Measurements from ENCODE around the gene ELAC2.

ELAC2 gene

GRCh38 chr17:13017655-13018459 is at the start of gene ELAC2:
TSS of gene ELAC2 (minus strand) at chr17:13018027. CDS start at chr17:13017947, 80 bp downstream.
- in situ Hi-C loops (cut with HindIII; ENCODE audit: low sequenced_read_pairs), result no loop called here

- in situ Hi-C loops (cut with HindIII; ENCODE audit: low sequenced_read_pairs), result no loop called here
Observed at GRCh38 chr17:13065032-13065431, 47.2 kb upstream of the ELAC2 start.

- in situ Hi-C loops (cut with HindIII; ENCODE audit: low sequenced_read_pairs), result no loop called here
Observed at GRCh38 chr17:13055131-13055530, 37.3 kb upstream of the ELAC2 start.

GRCh38 chr17:13054666-13055065 is 36.8 kb upstream of the ELAC2 start:
- in situ Hi-C loops (cut with HindIII; ENCODE audit: low sequenced_read_pairs), result no loop called here

GRCh38 chr17:13051915-13052314 is 34.1 kb upstream of the ELAC2 start:
- in situ Hi-C loops (cut with HindIII; ENCODE audit: low sequenced_read_pairs), result no loop called here

- in situ Hi-C loops (cut with HindIII; ENCODE audit: low sequenced_read_pairs), result no loop called here
Observed at GRCh38 chr17:13047011-13047606, 29.3 kb upstream of the ELAC2 start.

GRCh38 chr17:13046361-13046760 is 28.5 kb upstream of the ELAC2 start:
- in situ Hi-C loops (cut with HindIII; ENCODE audit: low sequenced_read_pairs), result no loop called here

GRCh38 chr17:13044572-13045065 is 26.8 kb upstream of the ELAC2 start:
- in situ Hi-C loops (cut with HindIII; ENCODE audit: low sequenced_read_pairs), result loop anchor here (5.0 kb wide), 1 partner anchor 48 kb away; no protein-coding TSS in a partner anchor

GRCh38 chr17:13038931-13039665 is 21.3 kb upstream of the ELAC2 start:
- in situ Hi-C loops (cut with HindIII; ENCODE audit: low sequenced_read_pairs), result no loop called here

GRCh38 chr17:13036751-13037150 is 18.9 kb upstream of the ELAC2 start:
- in situ Hi-C loops (cut with HindIII; ENCODE audit: low sequenced_read_pairs), result no loop called here

GRCh38 chr17:13035420-13035819 is 17.6 kb upstream of the ELAC2 start:
- in situ Hi-C loops (cut with HindIII; ENCODE audit: low sequenced_read_pairs), result no loop called here

GRCh38 chr17:13031718-13032350 is 14.0 kb upstream of the ELAC2 start:
- in situ Hi-C loops (cut with HindIII; ENCODE audit: low sequenced_read_pairs), result no loop called here

- in situ Hi-C loops (cut with HindIII; ENCODE audit: low sequenced_read_pairs), result no loop called here
Observed at GRCh38 chr17:13030459-13031300, 12.9 kb upstream of the ELAC2 start.

GRCh38 chr17:13030056-13030455 is 12.2 kb upstream of the ELAC2 start:
- in situ Hi-C loops (cut with HindIII; ENCODE audit: low sequenced_read_pairs), result no loop called here

- in situ Hi-C loops (cut with HindIII; ENCODE audit: low sequenced_read_pairs), result no loop called here
Observed at GRCh38 chr17:13029340-13029739, 11.5 kb upstream of the ELAC2 start.

- in situ Hi-C loops (cut with HindIII; ENCODE audit: low sequenced_read_pairs), result no loop called here
Observed at GRCh38 chr17:13027246-13027645, 9.4 kb upstream of the ELAC2 start.

- in situ Hi-C loops (cut with HindIII; ENCODE audit: low sequenced_read_pairs), result no loop called here
Observed at GRCh38 chr17:13025687-13026086, 7.9 kb upstream of the ELAC2 start.

GRCh38 chr17:13025258-13025627 is 7.4 kb upstream of the ELAC2 start:
- in situ Hi-C loops (cut with HindIII; ENCODE audit: low sequenced_read_pairs), result no loop called here

GRCh38 chr17:13024526-13025257 is 6.9 kb upstream of the ELAC2 start:
- in situ Hi-C loops (cut with HindIII; ENCODE audit: low sequenced_read_pairs), result no loop called here

- in situ Hi-C loops (cut with HindIII; ENCODE audit: low sequenced_read_pairs), result no loop called here
Observed at GRCh38 chr17:13024016-13024415, 6.2 kb upstream of the ELAC2 start.

All from endothelial cell of hepatic sinusoid (primary cell).